Mammary epithelial cell (primary cell): ENCODE data around the gene ITIH2.

ENCODE experiments used
- CTCF ChIP-seq, 2 donors: IDR thresholded peaks in 1 of 2; conservative IDR thresholded peaks in 1 of 2; 2 replicates each; pipeline ENCODE4 v1.5.1; 2011 to 2012; ENCODE audit warnings: inconsistent platforms in 2 of 2, low read length in 2 of 2, mild to moderate bottlenecking in 2 of 2, control low read depth in 1 of 2, low read depth in 1 of 2; ENCODE audit not compliant: insufficient read depth in 1 of 2; ENCODE audit errors: extremely low read depth in 1 of 2
- EZH2 ChIP-seq: IDR thresholded peaks from 2 replicates; pipeline ENCODE4 v1.6.1; 2012; ENCODE audit warnings: low read length, inconsistent platforms, borderline replicate concordance

- TF ChIP-seq CTCF (conservative IDR thresholded peaks at IDR 0.05 in 1 of 2, IDR thresholded peaks at IDR 0.05 in 1 of 2; ENCODE audit: extremely low read depth in 1 of 2, insufficient read depth in 1 of 2, low read depth in 1 of 2, low read length in 2 of 2) (no peak), EZH2 (no peak)
These were observed 71.0 kb downstream of the ITIH2 start for GRCh38 chr10:7773845-7774801.
